GM21825 (cell line): ENCODE measurements around the gene ZFHX3.
"Not testable (repeated sequence)": the region's sequence is repeated elsewhere in the genome, so short reads cannot be mapped to it uniquely, and the experiment has no call there.

Experiments
- ATAC-seq: cut with Tn5 transposase; IDR thresholded peaks from one replicate; pipeline ENCODE4 v1.9.1; 2021; ENCODE audit warnings: mild to moderate bottlenecking, moderate library complexity; ENCODE audit not compliant: unreplicated experiment

ZFHX3 gene

GRCh38 chr16:73000907-73001521 lies 46.9 kb downstream of the ZFHX3 start:
- no peak for ATAC-seq

GRCh38 chr16:73000020-73000906 lies 47.7 kb downstream of the ZFHX3 start:
- ATAC-seq, result no peak

- no peak for ATAC-seq
Observed at GRCh38 chr16:72999541-73000019, 48.3 kb downstream of the ZFHX3 start.

GRCh38 chr16:72997141-72997542 lies 50.8 kb downstream of the ZFHX3 start:
- ATAC-seq, result no peak

- ATAC-seq, result no peak
Observed at GRCh38 chr16:72996291-72997062, 51.5 kb downstream of the ZFHX3 start.

GRCh38 chr16:72995882-72996270 lies 52.1 kb downstream of the ZFHX3 start:
- not testable (repeated sequence) for ATAC-seq

DNA sequence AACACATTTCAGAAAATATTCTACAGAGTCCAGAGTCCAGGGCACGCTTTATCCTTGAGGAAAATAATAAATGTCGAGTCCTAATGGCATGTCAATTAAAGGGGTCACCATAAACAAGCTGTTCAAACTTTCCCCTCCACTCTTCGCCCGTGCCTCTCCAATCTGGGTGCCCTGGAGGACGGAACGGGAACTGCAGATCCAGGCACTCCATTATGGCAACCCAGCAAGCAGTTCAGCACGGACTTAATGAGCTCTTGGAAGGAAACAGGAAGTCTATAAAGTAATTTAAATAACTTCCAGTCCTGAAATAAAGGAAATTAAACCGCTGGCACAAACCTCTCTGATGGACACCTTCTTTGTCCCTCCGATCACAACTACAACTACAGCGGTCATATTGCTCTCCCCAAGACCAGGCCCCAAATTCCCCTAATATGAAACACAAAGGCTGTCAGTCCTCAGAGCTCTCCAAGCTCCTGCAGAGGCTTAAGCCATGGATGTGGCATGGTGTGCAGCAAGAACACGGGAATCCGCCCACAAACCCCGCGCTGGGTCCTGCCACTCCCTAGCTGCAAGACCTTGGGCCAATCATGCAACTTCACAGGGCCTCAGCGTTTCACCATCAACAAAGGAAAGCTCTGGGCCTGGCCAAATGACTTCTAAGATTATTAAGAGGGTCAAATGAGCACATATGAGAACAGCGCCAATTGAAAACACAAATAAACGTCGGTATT lies 52.6 kb downstream of the ZFHX3 start:
- no peak for ATAC-seq

DNA sequence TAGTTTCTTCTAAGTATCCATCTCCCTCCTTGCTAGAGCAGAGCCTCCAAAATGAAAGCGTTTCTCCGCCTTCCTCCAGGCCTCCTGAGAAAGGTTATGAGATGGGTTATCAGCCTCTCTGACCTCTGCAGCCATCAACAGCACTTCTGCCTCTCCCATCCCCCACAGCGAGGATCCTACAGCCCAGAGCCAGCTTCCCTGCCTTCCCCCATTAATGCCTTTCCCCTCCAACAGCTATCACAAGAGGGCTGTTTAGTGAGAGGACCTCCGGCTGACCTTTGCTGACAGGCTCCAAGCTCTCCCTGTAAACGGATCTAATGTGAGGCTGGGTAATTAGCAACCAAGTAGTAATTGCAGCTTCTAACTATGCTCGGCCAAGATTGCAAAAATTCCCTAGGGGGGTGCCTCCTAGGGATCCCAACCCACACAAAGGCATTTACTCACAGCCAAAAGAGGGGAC lies 55.8 kb downstream of the ZFHX3 start:
- no peak for ATAC-seq

DNA sequence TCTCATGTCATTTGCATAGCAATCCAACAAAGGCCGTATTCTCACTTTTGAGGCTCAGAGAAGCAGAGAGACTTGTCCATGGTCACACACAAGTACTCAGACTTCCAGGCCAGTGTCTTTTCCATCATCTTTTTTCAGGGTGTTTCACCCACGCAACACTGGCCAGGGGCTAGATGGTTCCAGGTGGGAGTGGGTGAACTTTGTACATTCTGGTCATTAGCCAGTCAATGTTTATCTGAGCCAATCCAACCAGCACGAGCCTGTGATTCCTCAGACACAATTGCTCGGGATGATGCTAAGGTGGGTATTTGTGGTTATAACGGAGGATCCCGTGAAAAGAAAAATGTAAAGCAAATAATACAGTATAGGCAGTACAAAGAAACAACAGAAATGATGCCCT lies 56.3 kb downstream of the ZFHX3 start:
- no peak for ATAC-seq

- no peak for ATAC-seq
Observed at GRCh38 chr16:72991211-72991610, 56.7 kb downstream of the ZFHX3 start.

GRCh38 chr16:72990571-72990970 lies 57.4 kb downstream of the ZFHX3 start:
- no peak for ATAC-seq

- no peak for ATAC-seq
Observed at GRCh38 chr16:72989579-72990551, 58.1 kb downstream of the ZFHX3 start.

- not testable (repeated sequence) for ATAC-seq
Observed at GRCh38 chr16:72989203-72989578, 58.7 kb downstream of the ZFHX3 start.

- no peak for ATAC-seq
Observed at GRCh38 chr16:72988569-72988968, 59.4 kb downstream of the ZFHX3 start.

- ATAC-seq, result no peak
Observed at GRCh38 chr16:72987480-72987901, 60.4 kb downstream of the ZFHX3 start.

DNA sequence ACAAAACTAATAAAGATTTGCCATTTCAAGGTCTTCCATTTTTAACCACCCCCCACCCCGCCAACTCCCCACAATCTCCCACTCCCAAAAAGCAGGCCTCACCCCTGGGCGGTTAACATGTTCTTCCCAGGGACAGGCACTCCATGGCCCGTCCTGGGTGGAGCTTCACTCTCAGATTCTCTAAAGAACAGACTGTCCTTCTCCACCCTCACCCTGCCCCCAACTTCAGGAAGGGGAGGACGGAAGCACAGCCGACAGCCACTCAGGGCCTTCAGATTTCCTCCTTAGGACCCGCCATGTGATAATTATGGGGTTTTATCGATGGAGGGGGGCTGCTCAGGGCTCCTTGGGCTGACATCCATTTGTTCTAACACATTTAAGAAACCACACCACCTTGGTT lies 61.9 kb downstream of the ZFHX3 start:
- ATAC-seq, result no peak

- ATAC-seq, result no peak
Observed at GRCh38 chr16:72985148-72985941, 62.6 kb downstream of the ZFHX3 start.

- no peak for ATAC-seq
Observed at GRCh38 chr16:72983728-72984350, 64.1 kb downstream of the ZFHX3 start.
